KMS-11 (cell line): ENCODE measurements around the gene LPP.

Experiments used
- H2AFZ ChIP-seq: fragments of 200-600 bp; sonication (generic); 2 replicates; pipeline ENCODE4 v1.6.1; 2016; ENCODE audit warnings: antibody characterized with exemption, mixed run types, low read depth
- H3K27ac ChIP-seq: fragments of 200-600 bp; sonication (generic); 2 replicates; pipeline ENCODE4 v1.6.1; 2016; ENCODE audit warnings: mild to moderate bottlenecking, mixed run types
- H3K27me3 ChIP-seq: fragments of 200-600 bp; sonication (generic); 2 replicates; pipeline ENCODE4 v1.6.1; 2017; ENCODE audit warnings: mild to moderate bottlenecking, low read depth, mixed run types, moderate library complexity; ENCODE audit not compliant: insufficient read depth
- H3K36me3 ChIP-seq: fragments of 200-600 bp; sonication (generic); 2 replicates; pipeline ENCODE4 v1.6.1; 2017; ENCODE audit warnings: mild to moderate bottlenecking, mixed run types; ENCODE audit not compliant: insufficient read depth
- H3K4me1 ChIP-seq: fragments of 200-600 bp; sonication (generic); 2 replicates; pipeline ENCODE4 v1.6.1; 2016; ENCODE audit warnings: mild to moderate bottlenecking, low read depth, mixed run types; ENCODE audit not compliant: poor library complexity, severe bottlenecking
- H3K4me2 ChIP-seq: fragments of 200-600 bp; sonication (generic); 2 replicates; pipeline ENCODE4 v1.7.0; 2016; ENCODE audit warnings: mild to moderate bottlenecking, mixed run types
- H3K4me3 ChIP-seq: fragments of 200-600 bp; sonication (generic); IDR thresholded peaks from 2 replicates; pipeline ENCODE4 v1.6.1; 2017; ENCODE audit warnings: low read depth, low read length, mixed read lengths; ENCODE audit not compliant: insufficient read depth
- H3K79me2 ChIP-seq: fragments of 200-600 bp; sonication (generic); 2 replicates; pipeline ENCODE4 v1.6.1; 2016; ENCODE audit warnings: low read depth, mixed run types; ENCODE audit not compliant: insufficient read depth
- H3K9ac ChIP-seq: fragments of 200-600 bp; sonication (generic); 2 replicates; pipeline ENCODE4 v1.6.1; 2016; ENCODE audit warnings: mild to moderate bottlenecking, mixed run types
- H4K20me1 ChIP-seq: fragments of 200-600 bp; sonication (generic); 2 replicates; pipeline ENCODE4 v1.6.1; 2016; ENCODE audit warnings: mild to moderate bottlenecking, mixed run types; ENCODE audit not compliant: insufficient read depth
- CTCF ChIP-seq: fragments of 200-600 bp; sonication (generic); conservative IDR thresholded peaks from 2 replicates; pipeline ENCODE4 v1.6.1; 2017; ENCODE audit warnings: low read depth, mild to moderate bottlenecking, antibody characterized with exemption, low read length, moderate library complexity, mixed read lengths

Gene LPP

GRCh38 chr3:188352196-188352927, 198.4 kb downstream of the LPP start:
- no peaks in the 10 kb centered on the region for H3K36me3 ChIP-seq
- H3K27ac ChIP-seq, result no peak overlapping the region
- H4K20me1 ChIP-seq, result no peaks in the 10 kb centered on the region
- no peak overlapping the region for H3K9ac ChIP-seq
- no peak for TF ChIP-seq CTCF
- H3K4me3 ChIP-seq, result no peak overlapping the region
- H3K79me2 ChIP-seq, result no peaks in the 10 kb centered on the region
- no peaks in the 10 kb centered on the region for H3K27me3 ChIP-seq
- H2AFZ ChIP-seq, result no peak overlapping the region
- H3K4me1 ChIP-seq, result no peaks in the 10 kb centered on the region
- no peak overlapping the region for H3K4me2 ChIP-seq

GRCh38 chr3:188353426-188353825, 199.5 kb downstream of the LPP start:
- Histone ChIP-seq H3K4me1 (no peaks in the 10 kb centered on the region), H3K79me2 (no peaks in the 10 kb centered on the region), H2AFZ (no peak overlapping the region), H3K27me3 (no peaks in the 10 kb centered on the region), H3K9ac (no peak overlapping the region), H3K4me3 (no peak overlapping the region), H3K36me3 (no peaks in the 10 kb centered on the region), H3K4me2 (no peak overlapping the region), H4K20me1 (no peaks in the 10 kb centered on the region), H3K27ac (no peak overlapping the region)
- no peak for TF ChIP-seq CTCF

GRCh38 chr3:188358787-188359493, 205.0 kb downstream of the LPP start:
- Histone ChIP-seq H3K79me2 (no peaks in the 10 kb centered on the region), H3K9ac (no peak overlapping the region), H3K4me3 (no peak overlapping the region), H3K36me3 (no peaks in the 10 kb centered on the region), H4K20me1 (no peaks in the 10 kb centered on the region), H3K27ac (no peak overlapping the region), H3K27me3 (no peaks in the 10 kb centered on the region), H3K4me2 (no peak overlapping the region), H3K4me1 (no peaks in the 10 kb centered on the region), H2AFZ (no peak overlapping the region)
- no peak for TF ChIP-seq CTCF

GRCh38 chr3:188360364-188360881, 206.5 kb downstream of the LPP start:
- Histone ChIP-seq H3K9ac (no peak overlapping the region), H3K36me3 (no peaks in the 10 kb centered on the region), H3K4me1 (no peaks in the 10 kb centered on the region), H4K20me1 (no peaks in the 10 kb centered on the region), H3K4me2 (no peak overlapping the region), H3K79me2 (no peaks in the 10 kb centered on the region), H3K4me3 (no peak overlapping the region), H3K27me3 (no peaks in the 10 kb centered on the region), H3K27ac (no peak overlapping the region), H2AFZ (no peak overlapping the region)
- TF ChIP-seq CTCF, result no peak
